A673 (cell line): ENCODE data around the gene S100A16. TPM values are rescaled to one million over a fixed set of nuclear protein-coding genes. Genes with fewer than 3 reads are reported as not detected.

Experiments
- BruUV-seq: library from RNA; stranded (reverse); fragments of 400-500 nt; replicated peaks from 2 replicates; lab custom pipeline; 2021; lab: Mats Ljungman, UMichigan
- CTCF ChIA-PET: fragments of 300-600 bp; sonication (Branson Sonifier 250); formaldehyde crosslinking; loops from one replicate; lab custom pipeline; 2022; ENCODE audit warnings: antibody characterized with exemption; lab: Charles Lee
- POLR2A ChIA-PET: fragments of 300-600 bp; sonication (Branson Sonifier 250); formaldehyde crosslinking; loops from one replicate; lab custom pipeline; 2022; ENCODE audit warnings: antibody characterized with exemption; ENCODE audit not compliant: low non-redundant PET; lab: Charles Lee
- DNase-seq: peaks from one replicate; pipeline ENCODE4 v3.0.0-alpha.2; 2015; ENCODE audit warnings: low spot score
- H3K27ac ChIP-seq: fragments of 200-600 bp; sonication (generic); 2 replicates; pipeline ENCODE4 v1.5.1; 2016; ENCODE audit warnings: mixed run types, low read depth, mild to moderate bottlenecking, mixed read lengths, antibody characterized with exemption, low read length; ENCODE audit not compliant: poor library complexity, severe bottlenecking
- H3K27me3 ChIP-seq: fragments of 200-600 bp; sonication (generic); replicated peaks from 2 replicates; pipeline ENCODE4 v1.6.1; 2017; ENCODE audit warnings: mixed run types, low read depth, mild to moderate bottlenecking, mixed read lengths, antibody characterized with exemption, low read length; ENCODE audit not compliant: insufficient read depth, poor library complexity
- H3K36me3 ChIP-seq: fragments of 200-600 bp; sonication (generic); 2 replicates; pipeline ENCODE4 v1.6.1; 2016; ENCODE audit warnings: mixed run types, mild to moderate bottlenecking, mixed read lengths, antibody characterized with exemption, low read length; ENCODE audit not compliant: insufficient read depth, poor library complexity, severe bottlenecking
- H3K4me1 ChIP-seq: fragments of 200-600 bp; sonication (generic); 2 replicates; pipeline ENCODE4 v1.6.1; 2017; ENCODE audit warnings: mixed run types, mild to moderate bottlenecking, mixed read lengths, antibody characterized with exemption, low read length; ENCODE audit not compliant: insufficient read depth, poor library complexity, severe bottlenecking
- H3K4me3 ChIP-seq: fragments of 200-600 bp; sonication (generic); 2 replicates; pipeline ENCODE4 v1.5.1; 2016; ENCODE audit warnings: low read depth, mixed run types, mild to moderate bottlenecking, mixed read lengths, low read length; ENCODE audit not compliant: poor library complexity, severe bottlenecking
- H3K9me3 ChIP-seq: fragments of 200-600 bp; sonication (generic); 2 replicates; pipeline ENCODE4 v1.6.1; 2016; ENCODE audit warnings: mixed run types, low read depth, mild to moderate bottlenecking, mixed read lengths, antibody characterized with exemption, low read length; ENCODE audit not compliant: poor library complexity, severe bottlenecking
- CTCF ChIP-seq: fragments of 300-800, 200-600 bp; sonication (generic); conservative IDR thresholded peaks from 2 replicates; pipeline ENCODE4 v1.5.1; 2017; ENCODE audit warnings: low read depth, mild to moderate bottlenecking, antibody characterized with exemption, low read length, moderate library complexity, mixed read lengths
- EZH2 ChIP-seq: fragments of 200-600 bp; sonication (generic); IDR thresholded peaks from 2 replicates; pipeline ENCODE4 v1.6.1; 2017; ENCODE audit warnings: borderline replicate concordance, low read depth, mild to moderate bottlenecking, mixed read lengths, antibody characterized with exemption, low read length; ENCODE audit not compliant: poor library complexity, severe bottlenecking
- intact Hi-C: fragments of 100-400 bp; cut with micrococcal nuclease; formaldehyde crosslinking; loops from one replicate; pipeline ENCODE4 v1.10.0; 2022; ENCODE audit not compliant: unreplicated experiment
- total RNA-seq: library from RNA; stranded (reverse); gene quantifications from 2 replicates; pipeline ENCODE4 v1.2.3, GENCODE V29; 2021

The S100A16 gene
- total RNA-seq, 1 experiment from 2014 or later, result 0.43 TPM

GRCh38 chr1:153608089-153608682 is 4.8 kb downstream of the S100A16 start:
- intact Hi-C loops, result no loop called here
- Histone ChIP-seq H3K36me3 (no peaks in the 10 kb centered on the region), H3K4me1 (no peaks in the 10 kb centered on the region), H3K27ac (no peak overlapping the region), H3K4me3 (no peak overlapping the region), H3K9me3 (no peaks in the 10 kb centered on the region), H3K27me3 (no peaks in the 10 kb centered on the region)
- ChIA-PET CTCF (no interaction called here), POLR2A (no interaction called here)
- no peak for TF ChIP-seq EZH2
- TF ChIP-seq CTCF, result no peak
- BruUV-seq, result no TSS peak
- no peak for DNase-seq

- Histone ChIP-seq H3K4me3 (no peak overlapping the region), H3K36me3 (no peaks in the 10 kb centered on the region), H3K4me1 (no peaks in the 10 kb centered on the region), H3K9me3 (no peaks in the 10 kb centered on the region), H3K27me3 (no peaks in the 10 kb centered on the region), H3K27ac (no peak overlapping the region)
- ChIA-PET CTCF (interaction anchor here (0.7 kb wide), 1 partner anchor 97 kb away, joined by 3 read pairs; no protein-coding TSS in a partner anchor), POLR2A (no interaction called here)
- intact Hi-C loops, result no loop called here
- TF ChIP-seq CTCF, result no peak
- TF ChIP-seq EZH2, result no peak
- DNase-seq, result no peak
- no TSS peak for BruUV-seq
Measured at GRCh38 chr1:153607381-153607780, 5.6 kb downstream of the S100A16 start.

- Histone ChIP-seq H3K27me3 (no peaks in the 10 kb centered on the region), H3K9me3 (no peaks in the 10 kb centered on the region), H3K4me3 (no peak overlapping the region), H3K36me3 (no peaks in the 10 kb centered on the region), H3K4me1 (no peaks in the 10 kb centered on the region), H3K27ac (no peak overlapping the region)
- ChIA-PET POLR2A (no interaction called here), CTCF (interaction anchor here (0.6 kb wide), 1 partner anchor 111 kb away, joined by 3 read pairs; no protein-coding TSS in a partner anchor)
- intact Hi-C loops, result no loop called here
- no TSS peak for BruUV-seq
- TF ChIP-seq CTCF (no peak), EZH2 (no peak)
- no peak for DNase-seq
Measured at GRCh38 chr1:153606194-153606593, 6.7 kb downstream of the S100A16 start.
